B cell (primary cell): ENCODE data around the gene ANP32D. TPM values are rescaled to one million over a fixed set of nuclear protein-coding genes. Genes with fewer than 3 reads are reported as not detected.

ENCODE experiments used
- ATAC-seq: fragments of 200-7000 bp; cut with Tn5 transposase; one replicate; pipeline ENCODE4 v1.10.0; 2021; ENCODE audit warnings: low read depth, mild to moderate bottlenecking, moderate number of reproducible peaks, moderate library complexity
- CTCF ChIA-PET: fragments of 350-600 bp; sonication (Branson Sonifier 250); formaldehyde crosslinking; loops from one replicate; lab custom pipeline; 2021; ENCODE audit warnings: antibody characterized with exemption, inconsistent platforms; lab: Charles Lee
- POLR2A ChIA-PET: fragments of 350-600 bp; sonication (Branson Sonifier 250); formaldehyde crosslinking; loops from one replicate; lab custom pipeline; 2021; ENCODE audit warnings: antibody characterized with exemption; lab: Charles Lee
- DNase-seq: peaks from one replicate; pipeline ENCODE4 v3.0.0; 2013
- H2AFZ ChIP-seq: 2 replicates; pipeline ENCODE4 v1.6.1; 2012; ENCODE audit warnings: mild to moderate bottlenecking, low read depth, low read length; ENCODE audit not compliant: insufficient read depth, poor library complexity, severe bottlenecking
- H3K27ac ChIP-seq, 2 donors: 1 replicate in 1 of 2; 2 replicates in 1 of 2; pipeline ENCODE4 v1.5.1; 2012 to 2013; ENCODE audit warnings: low read length in 2 of 2, mild to moderate bottlenecking in 2 of 2, moderate library complexity in 1 of 2
- H3K27me3 ChIP-seq, 4 experiments: fragments of 200-600 bp in 1 of 4; sonication (generic) in 1 of 4; replicated peaks in 1 of 4; 1 replicate in 2 of 4; 2 replicates in 2 of 4; pipeline versions ENCODE4 v1.6.1 to v1.7.0; 2013 to 2016; ENCODE audit warnings: low read length in 3 of 4, mild to moderate bottlenecking in 2 of 4, mixed read lengths in 1 of 4, moderate library complexity in 1 of 4; ENCODE audit not compliant: insufficient read depth in 4 of 4, control insufficient read depth in 3 of 4; ENCODE audit errors: control extremely low read depth in 1 of 4
- H3K36me3 ChIP-seq, 2 experiments: replicated peaks in 1 of 2; 1 replicate in 1 of 2; 2 replicates in 1 of 2; pipeline versions ENCODE4 v1.6.1 to v1.7.1; 2013; ENCODE audit warnings: low read length in 1 of 2; ENCODE audit not compliant: insufficient read depth in 2 of 2, control insufficient read depth in 1 of 2; ENCODE audit errors: control extremely low read depth in 1 of 2, extremely low read depth in 1 of 2
- H3K4me1 ChIP-seq, 2 donors: fragments of 200-600 bp in 1 of 2; sonication (generic) in 1 of 2; 1 replicate in 1 of 2; 2 replicates in 1 of 2; pipeline versions ENCODE4 v1.5.1 to v1.6.1; 2013 to 2017; ENCODE audit warnings: low read length in 2 of 2; ENCODE audit not compliant: control insufficient read depth in 2 of 2, insufficient read depth in 2 of 2
- H3K4me2 ChIP-seq: replicated peaks from 2 replicates; pipeline ENCODE3; 2012; ENCODE audit warnings: mild to moderate bottlenecking, low read depth, low read length; ENCODE audit not compliant: poor library complexity, severe bottlenecking
- H3K4me3 ChIP-seq, 5 experiments: fragments of 200-600 bp in 1 of 5; sonication (generic) in 1 of 5; 1 replicate in 3 of 5; 2 replicates in 2 of 5; pipeline versions ENCODE4 v1.5.1 to v1.7.0; 2011 to 2016; ENCODE audit warnings: low read length in 4 of 5, mild to moderate bottlenecking in 4 of 5, low read depth in 2 of 5, control low read depth in 1 of 5, moderate library complexity in 1 of 5; ENCODE audit not compliant: insufficient read depth in 1 of 5; ENCODE audit errors: control extremely low read depth in 1 of 5, extremely low read depth in 1 of 5
- H3K79me2 ChIP-seq: fragments of 200-600 bp; sonication (generic); one replicate; pipeline ENCODE4 v1.6.0; 2016; ENCODE audit warnings: low read length; ENCODE audit not compliant: control insufficient read depth, insufficient read depth
- H3K9ac ChIP-seq: fragments of 200-600 bp; sonication (generic); 2 replicates; pipeline ENCODE4 v1.6.1; 2017; ENCODE audit warnings: mild to moderate bottlenecking, low read length, moderate library complexity
- H3K9me3 ChIP-seq, 3 donors: one replicate each; pipeline versions ENCODE4 v1.6.1 to v1.7.1; 2013; ENCODE audit warnings: low read length in 2 of 3; ENCODE audit not compliant: control insufficient read depth in 2 of 3, insufficient read depth in 1 of 3; ENCODE audit errors: control extremely low read depth in 1 of 3
- H4K20me1 ChIP-seq: 2 replicates; pipeline ENCODE4 v1.6.0; 2012; ENCODE audit warnings: mild to moderate bottlenecking, low read length; ENCODE audit not compliant: insufficient read depth, control insufficient read depth, poor library complexity, severe bottlenecking
- H3K27ac Mint-ChIP-seq: one replicate; pipeline ENCODE4 v1.8.0; 2021; ENCODE audit warnings: mixed read lengths
- H3K27me3 Mint-ChIP-seq: one replicate; pipeline ENCODE4 v1.8.0; 2021; ENCODE audit warnings: mixed read lengths
- H3K4me1 Mint-ChIP-seq: one replicate; pipeline ENCODE4 v1.8.0; 2021; ENCODE audit warnings: mixed read lengths
- H3K4me3 Mint-ChIP-seq: one replicate; pipeline ENCODE4 v1.8.0; 2021; ENCODE audit warnings: mixed read lengths
- H3K9me3 Mint-ChIP-seq: one replicate; pipeline ENCODE4 v1.8.0; 2022; ENCODE audit warnings: mixed read lengths; ENCODE audit not compliant: insufficient read depth
- EZH2 ChIP-seq: IDR thresholded peaks from 2 replicates; pipeline ENCODE4 v1.6.1; 2012; ENCODE audit warnings: borderline replicate concordance, low read depth, mild to moderate bottlenecking, moderate library complexity, low read length; ENCODE audit not compliant: insufficient read depth, poor library complexity, severe bottlenecking
- WGBS: methylation state at CpG from one replicate; pipeline ENCODE4 v1.1.5; 2013; ENCODE audit warnings: missing lambda C conversion rate; ENCODE audit not compliant: insufficient coverage; 5-methylcytosine and 5-hydroxymethylcytosine counted together
- intact Hi-C: fragments of 100-400 bp; cut with micrococcal nuclease; formaldehyde crosslinking; loops from one replicate; pipeline ENCODE4 v1.10.0; 2022
- polyA plus RNA-seq: library from polyadenylated mRNA; depleted of rRNA; stranded (reverse); fragments of >200 nt; gene quantifications from 2 replicates; pipeline ENCODE4 v1.2.3, GENCODE V29; 2012
- total RNA-seq, 2 donors: library from RNA; stranded (reverse); fragments of 120-200 nt in 1 of 2; gene quantifications; 1 replicate in 1 of 2; 2 replicates in 1 of 2; pipeline versions ENCODE4 v1.2.3 to v1.2.4, GENCODE V29; 2013 to 2022
- TF ChIP-seq, protein P1 (sequence below): fragments of 200-600 bp; IDR thresholded peaks from one replicate; pipeline ENCODE4 v1.8.0; 2022; ENCODE audit warnings: antibody characterized with exemption, mild to moderate bottlenecking

ANP32D gene
- total and polyA plus RNA-seq, 2 donors (not counting 1 experiment from before 2014, with no cell fraction given), result not detected

DNA sequence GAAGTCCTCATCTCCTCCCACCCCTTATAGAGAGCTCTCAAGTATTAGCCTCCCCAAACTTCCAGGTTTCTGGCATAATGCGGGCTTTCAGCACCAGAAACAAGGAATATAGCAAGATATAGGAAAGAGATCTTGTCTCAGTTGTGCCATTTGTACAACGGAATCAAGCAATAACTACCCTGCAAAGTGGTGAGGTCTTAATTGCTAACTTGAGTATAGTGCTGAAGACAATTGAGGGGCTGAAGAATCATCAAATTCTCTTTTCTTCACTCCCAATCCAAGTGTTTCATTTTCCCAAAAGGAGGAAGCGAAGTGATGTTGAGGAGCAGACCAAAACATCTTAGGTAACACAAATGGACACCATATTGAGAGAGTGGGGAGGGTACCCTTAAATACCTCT, 26.8 kb upstream of the ANP32D start:
- Mint-ChIP-seq H3K27ac (no peak overlapping the region), H3K9me3 (peaks cover 6% of the 10 kb centered on the region), H3K27me3 (peaks cover 21% of the 10 kb centered on the region), H3K4me1 (no peaks in the 10 kb centered on the region), H3K4me3 (no peak overlapping the region)
- intact Hi-C loops, result no loop called here
- Histone ChIP-seq H3K9me3 (no peaks in the 10 kb centered on the region), H4K20me1 (no peaks in the 10 kb centered on the region), H3K4me1 (no peaks in the 10 kb centered on the region), H3K79me2 (no peaks in the 10 kb centered on the region), H3K4me2 (no peak overlapping the region), H3K9ac (no peak overlapping the region), H2AFZ (no peak overlapping the region), H3K27me3 (peaks cover 0 to 7% (median 0%) of the 10 kb centered on the region in 4 experiments), H3K27ac (no peak overlapping the region), H3K36me3 (no peaks in the 10 kb centered on the region), H3K4me3 (no peak overlapping the region)
- ChIA-PET CTCF (no interaction called here), POLR2A (no interaction called here)
- no peak for DNase-seq
- TF ChIP-seq, protein P1, sequence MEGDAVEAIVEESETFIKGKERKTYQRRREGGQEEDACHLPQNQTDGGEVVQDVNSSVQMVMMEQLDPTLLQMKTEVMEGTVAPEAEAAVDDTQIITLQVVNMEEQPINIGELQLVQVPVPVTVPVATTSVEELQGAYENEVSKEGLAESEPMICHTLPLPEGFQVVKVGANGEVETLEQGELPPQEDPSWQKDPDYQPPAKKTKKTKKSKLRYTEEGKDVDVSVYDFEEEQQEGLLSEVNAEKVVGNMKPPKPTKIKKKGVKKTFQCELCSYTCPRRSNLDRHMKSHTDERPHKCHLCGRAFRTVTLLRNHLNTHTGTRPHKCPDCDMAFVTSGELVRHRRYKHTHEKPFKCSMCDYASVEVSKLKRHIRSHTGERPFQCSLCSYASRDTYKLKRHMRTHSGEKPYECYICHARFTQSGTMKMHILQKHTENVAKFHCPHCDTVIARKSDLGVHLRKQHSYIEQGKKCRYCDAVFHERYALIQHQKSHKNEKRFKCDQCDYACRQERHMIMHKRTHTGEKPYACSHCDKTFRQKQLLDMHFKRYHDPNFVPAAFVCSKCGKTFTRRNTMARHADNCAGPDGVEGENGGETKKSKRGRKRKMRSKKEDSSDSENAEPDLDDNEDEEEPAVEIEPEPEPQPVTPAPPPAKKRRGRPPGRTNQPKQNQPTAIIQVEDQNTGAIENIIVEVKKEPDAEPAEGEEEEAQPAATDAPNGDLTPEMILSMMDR, result no peak
- no peak for TF ChIP-seq EZH2
- no peak for ATAC-seq
- WGBS, result no CpG with 5 or more reads among the region's 3 CpGs

DNA sequence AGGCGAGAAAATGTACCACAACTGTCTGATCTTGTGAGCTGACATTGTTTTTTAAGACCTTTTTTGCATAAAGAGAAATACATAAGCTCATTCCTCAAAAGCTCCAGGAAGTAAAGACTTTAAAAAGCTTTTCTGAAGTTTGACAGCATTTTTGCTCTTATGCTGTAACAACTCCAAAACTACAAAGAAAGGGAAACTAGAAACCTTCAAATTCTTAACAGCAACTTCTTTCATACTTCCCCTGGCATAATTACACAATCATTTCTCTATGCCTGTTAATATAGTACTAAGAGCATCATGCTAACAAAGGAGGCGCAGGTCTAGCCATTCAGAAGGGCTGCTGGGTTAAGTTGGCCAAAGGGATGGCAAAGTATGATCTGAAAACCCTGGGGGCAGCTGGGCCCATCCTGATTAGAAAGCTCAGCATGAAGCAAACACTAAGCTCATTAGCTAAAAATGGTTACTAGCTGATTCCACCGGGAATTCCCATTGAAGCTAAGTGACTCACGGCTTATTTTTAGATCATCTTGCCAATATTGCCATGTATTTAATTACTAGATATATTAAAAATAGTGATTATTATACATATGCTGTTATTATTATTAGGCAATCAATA, 26.1 kb upstream of the ANP32D start:
- POLR2A ChIA-PET, result no interaction called here
- H3K27me3 Mint-ChIP-seq, result peaks cover 24% of the 10 kb centered on the region
- H3K9me3 ChIP-seq, result no peaks in the 10 kb centered on the region

More for the DNA sequence above, 26.1 kb upstream of the ANP32D start:
- intact Hi-C loops, result no loop called here
- Mint-ChIP-seq H3K4me1 (no peaks in the 10 kb centered on the region), H3K27ac (no peak overlapping the region), H3K4me3 (no peak overlapping the region), H3K9me3 (peaks cover 6% of the 10 kb centered on the region)
- TF ChIP-seq, protein P1, result no peak
- TF ChIP-seq EZH2, result no peak
- no peak overlapping the region for H3K27ac ChIP-seq
- H3K36me3 ChIP-seq, result no peaks in the 10 kb centered on the region
- CTCF ChIA-PET, result no interaction called here
- no peak for DNase-seq
- no peak overlapping the region for H3K4me2 ChIP-seq
- ATAC-seq, result no peak
- no CpG with 5 or more reads among the region's 4 CpGs for WGBS
- no peak overlapping the region for H2AFZ ChIP-seq
- H3K9ac ChIP-seq, result no peak overlapping the region
- H3K27me3 ChIP-seq, result peaks cover 0 to 7% (median 0%) of the 10 kb centered on the region in 4 experiments
- no peaks in the 10 kb centered on the region for H4K20me1 ChIP-seq
- H3K4me3 ChIP-seq, result no peak overlapping the region
- H3K4me1 ChIP-seq, result no peaks in the 10 kb centered on the region
- no peaks in the 10 kb centered on the region for H3K79me2 ChIP-seq
